ENCODE results near the gene MARCKS.
A peak's percentile ranks its signal among the peaks of the same experiment; 100 is the strongest.

The MARCKS gene

DNA sequence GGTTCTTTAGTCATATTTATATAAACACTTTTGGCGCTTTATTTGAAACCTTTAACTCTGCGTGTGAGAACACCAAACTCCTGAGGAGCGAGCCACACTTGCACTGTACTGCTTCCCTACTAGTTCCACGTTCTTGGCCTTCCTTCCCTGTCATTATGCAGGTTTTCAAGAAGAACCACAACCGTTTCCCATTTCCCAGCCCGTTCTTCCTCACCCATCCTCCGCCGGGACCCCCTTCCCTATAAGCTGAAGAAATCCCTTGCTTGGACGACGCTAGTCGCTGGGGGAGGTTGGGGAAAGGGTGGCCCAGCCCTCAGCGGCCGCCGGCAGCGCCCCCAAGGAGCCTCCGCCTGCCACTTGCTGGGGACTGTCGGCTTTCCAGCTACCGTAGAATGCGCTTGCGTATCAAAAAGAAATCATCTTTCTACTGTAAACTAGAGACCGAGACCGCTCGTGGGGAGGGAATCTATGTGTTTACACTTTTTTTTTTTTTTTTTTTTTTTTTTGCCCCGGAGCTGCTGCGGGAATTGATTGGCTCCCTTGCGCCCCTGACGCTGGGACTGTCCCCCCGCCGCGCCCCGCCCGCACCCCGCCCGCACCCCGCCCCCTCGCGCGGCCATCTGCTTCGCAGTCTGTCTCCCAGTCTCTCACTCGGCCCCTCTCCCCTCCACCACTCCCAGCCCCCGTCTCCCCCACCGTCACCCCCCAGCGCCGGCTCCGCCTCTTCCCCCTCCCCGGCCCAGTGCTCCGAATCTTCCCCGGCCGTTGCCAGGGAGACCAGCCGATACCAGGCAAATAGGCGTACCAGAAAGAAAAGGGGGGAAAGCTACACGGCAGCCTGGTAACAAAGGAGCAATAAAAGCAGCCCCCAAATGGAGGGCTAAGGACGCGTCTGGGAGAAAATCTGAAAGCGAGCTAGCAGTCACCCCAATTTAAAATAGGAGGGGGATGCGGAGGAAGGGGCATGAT is 2.3 kb upstream of the MARCKS start:
- DNase-seq = peak; percentile 97

DNA sequence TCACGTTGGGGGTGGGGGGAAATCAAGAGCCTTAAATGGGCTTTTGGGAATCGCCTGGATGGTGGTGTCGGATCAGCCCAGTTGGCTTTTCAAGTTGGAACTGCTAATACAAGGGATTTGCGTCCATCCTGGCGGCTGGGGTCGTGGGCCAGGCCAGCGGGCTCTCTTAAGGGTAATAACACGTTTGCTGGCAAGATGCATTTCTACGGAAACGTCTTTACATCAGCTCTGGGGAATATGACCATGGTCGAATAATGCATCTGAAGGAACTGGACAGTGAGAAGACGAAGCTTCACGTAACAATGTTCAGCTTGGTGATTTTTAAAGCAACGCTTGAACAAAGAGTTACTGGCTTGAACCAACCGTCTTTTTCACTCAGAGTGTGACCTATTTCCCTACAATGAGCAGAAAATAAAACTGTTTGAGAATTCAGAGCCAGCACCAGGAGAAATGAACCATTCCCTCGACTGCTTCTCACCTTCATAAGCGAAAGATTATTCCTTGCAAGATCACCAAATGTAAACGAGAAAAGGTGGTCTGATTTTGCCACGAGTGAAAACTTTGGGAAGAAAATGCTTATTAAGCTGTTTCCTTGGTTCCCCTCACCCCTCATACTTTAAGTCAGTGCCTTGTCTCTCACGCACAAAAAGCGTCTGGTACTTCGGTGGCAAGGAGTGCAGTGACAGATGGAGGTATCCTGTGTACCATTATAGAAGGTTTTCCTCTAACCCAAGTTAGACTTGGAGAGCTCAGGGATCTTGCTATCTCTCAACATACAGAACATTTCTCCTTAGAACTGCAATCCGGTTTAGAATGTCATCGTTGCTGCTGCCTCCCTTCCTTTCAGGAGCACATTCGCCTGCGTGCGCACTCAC is 1.4 kb upstream of the MARCKS start:
- peak; percentile 75 for DNase-seq

DNA sequence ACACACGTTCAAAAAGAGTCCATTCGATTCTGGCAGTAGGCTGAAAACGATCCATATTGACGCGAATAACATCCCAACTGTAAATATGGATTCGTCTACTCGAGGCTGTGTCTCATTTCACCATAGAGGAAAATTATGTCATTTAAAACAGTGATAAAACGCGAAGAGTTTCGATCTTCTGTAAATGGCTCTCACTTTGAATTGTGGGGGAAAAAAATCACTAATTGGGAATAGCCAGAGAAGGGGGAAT is 845 bp upstream of the MARCKS start:
- DNase-seq = no peak

DNA sequence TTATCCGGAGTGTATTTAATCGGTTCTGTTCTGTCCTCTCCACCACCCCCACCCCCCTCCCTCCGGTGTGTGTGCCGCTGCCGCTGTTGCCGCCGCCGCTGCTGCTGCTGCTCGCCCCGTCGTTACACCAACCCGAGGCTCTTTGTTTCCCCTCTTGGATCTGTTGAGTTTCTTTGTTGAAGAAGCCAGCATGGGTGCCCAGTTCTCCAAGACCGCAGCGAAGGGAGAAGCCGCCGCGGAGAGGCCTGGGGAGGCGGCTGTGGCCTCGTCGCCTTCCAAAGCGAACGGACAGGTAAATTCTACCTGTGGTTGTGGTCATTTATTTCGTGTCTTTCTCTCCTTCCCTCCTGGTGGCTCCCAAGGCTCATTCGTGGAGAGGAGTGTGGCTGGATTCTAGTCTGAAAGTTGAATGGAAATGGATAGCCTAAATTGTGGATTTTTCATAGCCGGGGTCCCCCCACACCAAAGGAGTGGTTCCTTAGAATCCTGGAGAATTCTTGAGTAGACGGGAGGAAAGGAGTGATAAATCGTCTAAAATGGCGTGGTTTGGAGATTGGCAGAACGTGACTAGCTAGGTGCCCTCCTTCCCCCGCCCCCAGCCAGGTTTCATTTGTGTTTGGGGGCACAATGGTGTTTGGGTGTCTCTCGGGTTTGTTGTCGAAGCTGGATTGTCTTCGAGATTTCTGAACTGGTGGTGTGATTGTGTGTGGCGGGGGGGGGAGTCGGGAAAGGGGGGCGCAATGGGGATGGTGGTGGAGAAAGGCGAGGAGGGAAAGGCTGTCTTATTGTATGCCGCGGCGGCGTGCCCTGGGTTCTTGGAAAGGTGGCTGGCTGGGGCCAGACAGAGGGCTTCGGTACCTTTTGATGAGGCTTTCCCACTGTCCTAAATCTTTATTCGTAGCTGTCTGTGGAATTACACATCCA is 673 bp downstream of the MARCKS start:
- peak; percentile 38 for DNase-seq

DNA sequence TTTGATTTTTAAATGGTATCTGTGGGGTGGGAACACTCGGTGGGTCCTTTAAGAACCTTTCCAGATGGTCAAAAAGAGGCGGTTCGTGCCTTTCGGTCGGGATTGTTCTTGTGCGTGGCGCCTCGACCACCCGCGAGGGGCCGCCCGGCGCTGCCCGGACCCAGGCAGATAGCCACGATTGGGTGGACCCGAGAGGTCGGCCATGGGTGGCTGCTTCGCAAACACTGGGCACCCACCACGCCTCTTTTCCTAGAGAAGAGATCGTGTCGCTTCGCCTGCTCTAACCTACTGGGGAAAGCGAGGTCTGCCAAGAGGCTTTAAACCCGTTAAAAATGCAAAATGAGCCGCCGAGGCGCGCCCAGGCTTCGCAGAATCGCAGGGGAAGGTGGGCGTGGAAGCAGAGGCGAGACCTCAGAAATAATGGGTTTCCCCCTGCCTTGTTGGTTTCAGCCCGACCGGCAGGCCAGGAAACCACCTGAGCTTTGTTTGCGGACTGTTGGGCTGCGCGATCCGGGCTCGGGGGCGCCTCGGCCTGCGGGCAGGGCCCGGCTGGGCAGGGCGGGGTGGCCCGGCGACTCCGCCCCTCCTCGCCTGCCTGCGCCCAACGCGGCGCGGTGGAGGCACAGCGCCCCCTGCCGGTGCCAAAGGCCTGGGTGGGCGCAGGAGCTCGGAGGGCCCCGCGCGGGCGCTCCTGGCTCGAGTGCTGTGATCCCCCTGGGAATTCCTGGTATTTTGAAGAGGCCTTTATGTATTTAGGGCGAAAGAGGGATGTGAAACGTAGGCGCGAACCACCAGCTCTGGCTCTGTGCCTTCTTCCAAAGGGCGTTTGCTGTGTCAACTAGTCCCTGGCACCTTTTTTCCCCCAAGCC is 1.6 kb downstream of the MARCKS start:
- peak; percentile 73 for DNase-seq

DNA sequence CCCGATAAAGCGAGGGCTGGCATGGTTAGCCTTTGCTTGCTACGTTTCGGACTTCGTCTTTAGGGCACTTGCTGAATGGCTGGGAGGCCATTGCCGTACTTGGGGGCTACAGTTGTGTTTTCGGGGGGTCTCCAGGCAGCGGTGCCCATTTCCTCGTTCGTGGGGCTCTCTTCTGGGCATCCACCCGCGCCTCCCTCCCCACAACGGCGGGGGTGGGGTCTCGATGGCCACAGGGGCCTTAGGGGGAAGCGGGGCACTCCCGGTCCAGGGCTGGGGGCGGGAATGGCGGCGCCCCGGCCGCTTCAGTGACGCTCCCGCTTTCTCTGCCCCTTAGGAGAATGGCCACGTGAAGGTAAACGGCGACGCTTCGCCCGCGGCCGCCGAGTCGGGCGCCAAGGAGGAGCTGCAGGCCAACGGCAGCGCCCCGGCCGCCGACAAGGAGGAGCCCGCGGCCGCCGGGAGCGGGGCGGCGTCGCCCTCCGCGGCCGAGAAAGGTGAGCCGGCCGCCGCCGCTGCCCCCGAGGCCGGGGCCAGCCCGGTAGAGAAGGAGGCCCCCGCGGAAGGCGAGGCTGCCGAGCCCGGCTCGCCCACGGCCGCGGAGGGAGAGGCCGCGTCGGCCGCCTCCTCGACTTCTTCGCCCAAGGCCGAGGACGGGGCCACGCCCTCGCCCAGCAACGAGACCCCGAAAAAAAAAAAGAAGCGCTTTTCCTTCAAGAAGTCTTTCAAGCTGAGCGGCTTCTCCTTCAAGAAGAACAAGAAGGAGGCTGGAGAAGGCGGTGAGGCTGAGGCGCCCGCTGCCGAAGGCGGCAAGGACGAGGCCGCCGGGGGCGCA is 2.4 kb downstream of the MARCKS start:
- DNase-seq = no peak

DNA sequence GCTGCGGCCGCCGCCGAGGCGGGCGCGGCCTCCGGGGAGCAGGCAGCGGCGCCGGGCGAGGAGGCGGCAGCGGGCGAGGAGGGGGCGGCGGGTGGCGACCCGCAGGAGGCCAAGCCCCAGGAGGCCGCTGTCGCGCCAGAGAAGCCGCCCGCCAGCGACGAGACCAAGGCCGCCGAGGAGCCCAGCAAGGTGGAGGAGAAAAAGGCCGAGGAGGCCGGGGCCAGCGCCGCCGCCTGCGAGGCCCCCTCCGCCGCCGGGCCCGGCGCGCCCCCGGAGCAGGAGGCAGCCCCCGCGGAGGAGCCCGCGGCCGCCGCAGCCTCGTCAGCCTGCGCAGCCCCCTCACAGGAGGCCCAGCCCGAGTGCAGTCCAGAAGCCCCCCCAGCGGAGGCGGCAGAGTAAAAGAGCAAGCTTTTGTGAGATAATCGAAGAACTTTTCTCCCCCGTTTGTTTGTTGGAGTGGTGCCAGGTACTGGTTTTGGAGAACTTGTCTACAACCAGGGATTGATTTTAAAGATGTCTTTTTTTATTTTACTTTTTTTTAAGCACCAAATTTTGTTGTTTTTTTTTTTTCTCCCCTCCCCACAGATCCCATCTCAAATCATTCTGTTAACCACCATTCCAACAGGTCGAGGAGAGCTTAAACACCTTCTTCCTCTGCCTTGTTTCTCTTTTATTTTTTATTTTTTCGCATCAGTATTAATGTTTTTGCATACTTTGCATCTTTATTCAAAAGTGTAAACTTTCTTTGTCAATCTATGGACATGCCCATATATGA is 3.2 kb downstream of the MARCKS start:
- DNase-seq = no peak

DNA sequence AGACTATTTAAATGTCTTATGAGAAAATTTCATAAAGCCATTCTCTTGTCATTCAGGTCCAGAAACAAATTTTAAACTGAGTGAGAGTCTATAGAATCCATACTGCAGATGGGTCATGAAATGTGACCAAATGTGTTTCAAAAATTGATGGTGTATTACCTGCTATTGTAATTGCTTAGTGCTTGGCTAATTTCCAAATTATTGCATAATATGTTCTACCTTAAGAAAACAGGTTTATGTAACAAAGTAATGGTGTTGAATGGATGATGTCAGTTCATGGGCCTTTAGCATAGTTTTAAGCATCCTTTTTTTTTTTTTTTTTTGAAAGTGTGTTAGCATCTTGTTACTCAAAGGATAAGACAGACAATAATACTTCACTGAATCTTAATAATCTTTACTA is 5.0 kb downstream of the MARCKS start:
- no peak for DNase-seq

DNA sequence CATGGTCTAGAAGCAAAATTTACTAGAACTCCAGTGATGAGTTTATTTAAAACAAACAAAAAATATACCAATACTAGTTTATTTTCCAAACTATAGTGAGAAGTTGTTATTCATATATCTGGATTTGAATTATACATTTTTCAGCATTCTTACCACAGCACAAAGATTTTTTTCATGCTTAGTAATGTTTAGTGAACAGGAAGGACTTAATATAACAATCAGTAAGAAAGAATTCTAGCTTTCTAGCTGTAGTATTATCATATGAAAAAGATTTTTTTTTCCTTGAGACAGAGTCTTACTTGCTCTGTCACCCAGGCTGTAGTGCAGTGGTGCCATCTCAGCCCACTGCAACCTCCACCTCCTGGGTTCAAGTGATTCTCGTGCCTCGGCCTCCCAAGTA is 13.8 kb downstream of the MARCKS start:
- DNase-seq = no peak

DNA sequence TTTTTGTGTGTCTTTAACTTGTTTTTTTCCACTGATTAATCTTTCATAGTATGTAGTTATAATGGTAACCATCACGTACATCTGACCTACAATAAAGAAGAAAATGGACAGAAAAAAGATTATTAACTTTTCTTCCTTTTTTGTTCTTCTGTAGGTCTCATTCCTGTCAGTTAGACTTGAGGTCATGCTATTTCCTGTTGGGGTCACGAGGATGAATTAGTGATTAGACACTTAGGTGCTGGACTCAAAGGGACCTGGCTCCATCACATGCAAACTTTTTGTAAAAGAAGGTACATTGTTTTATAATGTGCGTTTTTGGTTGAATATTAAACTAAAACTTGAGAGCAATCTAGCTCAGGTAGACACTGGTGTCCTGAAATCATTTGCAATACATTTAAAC is 14.8 kb downstream of the MARCKS start:
- DNase-seq = no peak

DNA sequence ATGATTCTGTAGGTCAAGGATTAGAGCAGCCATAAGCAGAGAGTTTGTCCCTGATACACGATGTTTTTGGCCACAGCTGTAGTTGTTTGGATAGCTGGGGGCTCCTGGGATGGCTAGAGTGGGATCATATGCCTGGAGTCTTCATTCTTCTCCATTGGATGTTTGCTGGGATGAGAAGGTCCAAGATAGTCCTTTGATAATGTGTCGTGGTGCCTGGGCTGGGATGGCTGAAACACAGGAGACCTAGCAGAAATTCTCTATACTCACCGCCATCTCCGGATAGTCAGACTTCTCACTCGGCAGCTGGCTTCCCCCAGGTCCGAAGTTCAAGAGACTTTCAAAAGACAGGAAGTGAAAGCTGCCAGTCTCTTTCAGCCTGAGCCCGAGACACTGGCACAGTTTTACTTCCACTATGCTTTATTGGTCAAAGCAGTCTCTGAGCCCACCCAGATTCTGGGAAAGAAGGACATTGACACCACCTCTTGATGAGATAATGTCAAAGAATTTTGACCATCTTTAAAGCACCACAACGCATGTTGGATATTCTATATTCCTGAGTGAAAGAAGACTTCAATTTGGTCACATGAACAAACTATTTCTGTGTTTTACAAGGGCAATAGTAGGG is 16.0 kb downstream of the MARCKS start:
- DNase-seq = no peak

DNA sequence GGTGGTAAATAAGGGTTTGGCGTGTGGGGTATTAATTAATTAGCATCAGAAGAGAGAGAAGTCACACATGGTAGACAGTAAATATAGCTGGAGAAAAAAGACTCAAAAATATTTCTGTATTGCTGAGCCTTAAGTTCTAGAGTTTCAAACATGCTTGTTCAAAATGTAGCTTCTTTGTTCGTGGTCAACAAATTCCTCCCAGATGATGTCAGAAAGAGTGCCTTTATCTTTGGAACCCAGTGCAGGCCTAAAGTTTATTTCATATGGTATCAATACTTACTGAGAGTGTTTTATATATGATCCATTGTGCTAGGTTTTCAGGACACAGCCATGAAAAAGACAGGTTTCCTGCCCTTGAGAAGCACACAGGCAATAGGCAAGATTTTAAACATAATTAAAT is 18.3 kb downstream of the MARCKS start:
- no peak for DNase-seq

DNA sequence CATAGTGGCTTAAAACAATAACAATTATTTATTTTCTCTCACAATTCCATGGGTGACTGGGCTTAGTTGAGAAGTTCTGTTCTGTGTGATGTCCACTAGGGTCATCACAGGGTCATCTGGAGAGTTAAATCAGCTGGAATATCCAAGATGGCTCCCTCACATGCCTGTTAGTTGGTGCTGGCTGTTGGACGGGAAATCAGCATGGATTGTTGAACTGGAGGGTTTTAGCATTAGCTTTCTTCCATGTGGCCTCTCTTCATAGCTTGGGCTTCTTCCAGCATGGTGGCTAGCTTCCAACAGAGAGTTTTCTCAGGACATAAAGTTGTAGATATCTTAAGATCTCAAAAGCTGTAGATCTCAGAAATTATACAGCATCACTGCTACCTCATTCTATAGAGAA is 19.6 kb downstream of the MARCKS start:
- DNase-seq = no peak

DNA sequence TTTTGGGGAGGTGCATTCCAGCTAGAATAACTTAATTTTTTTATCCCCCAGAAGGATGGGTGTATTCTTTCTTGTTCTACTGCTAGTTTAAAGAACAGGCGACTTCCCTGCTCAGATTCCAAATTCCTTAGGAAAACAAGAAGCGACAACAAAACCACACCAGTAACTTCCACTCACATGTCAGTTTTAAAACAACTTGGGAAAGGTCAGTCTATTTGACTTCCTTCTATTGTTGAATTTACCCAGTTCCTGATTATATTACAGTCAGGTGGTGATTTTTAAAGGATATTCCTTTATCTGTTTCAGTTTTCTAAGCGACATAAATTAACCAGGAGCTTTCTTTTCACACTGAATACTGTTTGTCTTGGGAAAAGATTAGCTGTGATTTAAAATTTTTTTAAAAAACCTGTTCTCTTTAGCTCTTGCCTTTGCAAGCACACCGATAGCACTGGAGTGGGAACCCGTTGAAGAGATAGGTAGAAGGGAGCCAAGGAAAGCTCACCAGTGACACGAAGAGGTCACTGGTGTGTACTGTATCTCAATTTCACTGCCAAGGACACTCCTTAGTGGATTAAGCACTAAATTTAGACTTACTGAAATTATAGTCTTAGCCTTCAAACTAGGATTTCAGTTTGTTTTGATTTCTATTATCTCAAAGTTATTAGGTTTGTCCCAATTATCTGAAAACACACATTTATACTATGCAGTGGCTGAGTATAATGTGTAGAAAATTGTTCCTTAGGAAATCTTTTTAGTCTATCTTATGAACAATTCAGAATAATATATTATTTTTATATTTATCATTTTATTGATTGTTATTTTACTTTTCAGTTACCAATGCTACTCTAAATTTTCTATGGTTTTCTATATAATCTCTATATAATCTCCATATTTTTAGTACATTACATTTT is 22.3 kb downstream of the MARCKS start:
- DNase-seq = peak; percentile 65

DNA sequence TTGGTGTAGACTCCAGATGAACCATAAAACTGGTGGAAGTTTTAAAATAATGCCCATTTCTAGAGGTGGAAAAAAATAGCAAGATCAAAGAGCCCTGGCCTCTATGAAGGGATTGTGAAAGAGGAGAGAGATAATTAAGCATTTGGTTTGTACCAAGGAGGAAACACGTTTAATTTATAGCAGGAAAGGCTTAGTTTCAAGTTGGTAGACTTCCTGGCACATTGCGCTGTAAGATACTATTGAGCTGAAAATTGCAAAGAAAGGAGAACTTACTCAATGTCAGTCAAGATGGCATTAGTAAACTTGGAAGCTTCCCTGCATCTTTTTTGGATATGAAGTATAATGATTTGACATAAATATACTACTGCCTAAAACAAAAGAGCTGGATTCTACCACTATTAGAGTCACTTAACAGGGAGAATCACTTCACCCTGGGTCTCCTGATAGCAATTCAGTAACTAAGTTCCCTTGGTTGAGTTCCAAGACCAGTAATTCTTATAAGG is 24.4 kb downstream of the MARCKS start:
- DNase-seq = no peak

DNA sequence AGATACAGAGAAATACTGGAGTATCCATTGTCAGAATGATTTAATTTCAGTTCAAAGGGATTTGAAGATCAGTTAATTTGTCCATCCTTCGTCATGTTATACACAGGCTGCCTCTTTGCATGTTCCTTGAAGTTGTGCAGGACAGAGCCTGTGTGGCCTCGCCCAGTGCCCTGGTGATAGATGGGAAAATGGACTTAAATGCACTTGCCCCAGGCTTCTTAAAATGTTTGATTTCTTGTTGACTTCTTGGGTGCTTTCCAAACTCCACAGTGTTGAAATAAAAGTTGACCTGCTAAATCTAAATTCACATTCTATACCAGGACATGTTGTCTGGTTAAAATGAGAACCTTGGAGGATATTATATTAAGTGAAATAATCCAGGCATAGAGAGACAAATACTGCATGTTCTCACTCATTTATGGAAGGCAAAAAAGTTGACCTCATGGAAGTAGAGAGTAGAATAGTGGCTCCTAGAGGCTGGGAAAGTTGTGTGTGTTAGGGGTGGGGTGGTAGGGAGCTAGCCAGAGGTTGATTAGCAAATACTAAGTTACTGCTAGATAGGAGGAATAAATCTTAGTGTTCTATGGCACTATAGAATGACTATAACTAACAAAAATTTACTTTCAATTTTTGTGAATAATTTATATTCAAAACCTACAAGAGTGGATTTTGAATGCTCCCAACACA is 25.3 kb downstream of the MARCKS start:
- DNase-seq = no peak

DNA sequence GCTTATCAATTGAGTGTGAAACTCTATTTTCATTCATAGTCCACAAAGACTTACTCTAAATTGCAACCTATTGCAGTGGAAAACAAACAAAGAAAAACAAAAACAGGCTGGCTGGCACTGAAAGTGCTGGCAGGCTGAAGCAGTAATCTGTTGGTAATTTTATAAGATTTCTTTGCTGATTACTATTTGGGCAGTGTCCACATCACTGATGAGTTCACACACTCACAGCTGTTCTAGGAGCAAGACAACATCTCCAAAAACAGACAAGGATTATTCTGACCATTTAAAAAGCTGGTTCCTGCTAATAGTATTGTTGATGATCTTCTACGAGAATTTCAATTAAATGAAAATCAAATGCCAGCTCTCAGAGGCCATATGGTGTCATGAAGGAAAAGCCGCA is 26.9 kb downstream of the MARCKS start:
- DNase-seq = no peak

DNA sequence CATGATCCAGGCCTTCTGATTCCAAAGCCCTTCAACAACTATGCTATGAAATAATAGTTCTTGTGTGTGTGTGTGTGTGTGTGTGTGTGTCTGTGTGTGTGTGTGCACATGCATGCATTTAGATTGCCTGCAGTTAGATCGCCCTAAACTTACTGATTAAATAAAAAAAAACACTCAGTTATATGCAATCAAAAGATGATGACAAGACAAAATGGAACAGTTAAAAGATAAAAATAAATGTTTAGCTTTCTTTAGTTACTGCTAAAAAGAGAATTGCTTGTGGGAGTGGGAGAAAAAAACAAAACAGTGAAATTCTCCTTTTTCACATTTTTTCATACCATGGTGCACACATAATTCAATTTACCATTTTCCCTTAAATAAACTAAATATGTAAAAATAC is 29.4 kb downstream of the MARCKS start:
- DNase-seq = no peak
